HepG2 (cell line): ENCODE results near the gene BCLAF1. TPM values are rescaled to one million over a fixed set of nuclear protein-coding genes. Genes with fewer than 3 reads are reported as not detected.

ENCODE experiments used
- DNMT3B ChIP-seq: conservative IDR thresholded peaks from 2 replicates; pipeline ENCODE4 v1.6.1; 2016; ENCODE audit warnings: missing biosample characterization, control low read depth
- HCFC1 ChIP-seq: fragments of 150-350 bp; IDR thresholded peaks from 2 replicates; pipeline ENCODE4 v1.6.1; 2014; ENCODE audit warnings: low read depth, low read length
- NR2C2 ChIP-seq: sonication (generic); formaldehyde crosslinking; IDR thresholded peaks from 2 replicates; pipeline ENCODE4 v1.4.0; 2020; ENCODE audit warnings: missing genetic modification reagents, mild to moderate bottlenecking, moderate library complexity, borderline replicate concordance
- POLR2G ChIP-seq: fragments of 200-400 bp; formaldehyde crosslinking; IDR thresholded peaks from 2 replicates; pipeline ENCODE4 v1.6.1; 2018; ENCODE audit warnings: mild to moderate bottlenecking, low read depth, low read length, moderate library complexity
- THAP11 ChIP-seq: IDR thresholded peaks from 2 replicates; pipeline ENCODE4 v1.6.1; 2016; ENCODE audit warnings: missing biosample characterization, missing genetic modification reagents
- YEATS4 ChIP-seq: sonication (generic); formaldehyde crosslinking; IDR thresholded peaks from 2 replicates; pipeline ENCODE4 v1.4.0; 2020; ENCODE audit warnings: missing genetic modification reagents, borderline replicate concordance
- ZFP82 ChIP-seq: sonication (generic); formaldehyde crosslinking; IDR thresholded peaks from 2 replicates; pipeline ENCODE4 v1.5.1; 2020; ENCODE audit warnings: mild to moderate bottlenecking, missing genetic modification reagents, borderline replicate concordance
- ZFY ChIP-seq: sonication (generic); formaldehyde crosslinking; IDR thresholded peaks from 2 replicates; pipeline ENCODE4 v1.4.0; 2020; ENCODE audit warnings: missing genetic modification reagents
- ZNF205 ChIP-seq: IDR thresholded peaks from 2 replicates; pipeline ENCODE4 v1.6.1; 2018; ENCODE audit warnings: missing biosample characterization, missing genetic modification reagents
- ZNF30 ChIP-seq: sonication (generic); formaldehyde crosslinking; IDR thresholded peaks from 2 replicates; pipeline ENCODE4 v1.5.0; 2020; ENCODE audit warnings: mild to moderate bottlenecking, missing genetic modification reagents
- ZNF546 ChIP-seq: sonication (generic); formaldehyde crosslinking; conservative IDR thresholded peaks from 2 replicates; pipeline ENCODE4 v1.8.1; 2023; ENCODE audit warnings: mild to moderate bottlenecking, missing genetic modification reagents
- ZNF615 ChIP-seq: sonication (generic); formaldehyde crosslinking; IDR thresholded peaks from 2 replicates; pipeline ENCODE4 v1.5.0; 2020; ENCODE audit warnings: mild to moderate bottlenecking, missing genetic modification reagents, borderline replicate concordance
- ZNF770 ChIP-seq: sonication (generic); formaldehyde crosslinking; IDR thresholded peaks from 2 replicates; pipeline ENCODE4 v1.5.0; 2020; ENCODE audit warnings: mild to moderate bottlenecking, missing genetic modification reagents
- ZNF773 ChIP-seq: sonication (generic); formaldehyde crosslinking; IDR thresholded peaks from 2 replicates; pipeline ENCODE4 v1.4.0; 2020; ENCODE audit warnings: missing genetic modification reagents, borderline replicate concordance
- polyA plus RNA-seq, 8 experiments: library from polyadenylated mRNA; depleted of rRNA in 3 of 8; stranded (reverse) in 7 of 8; unstranded in 1 of 8; fragments of >200 nt; fragmentation: Illumina TruSeq in 4 of 8; extraction: Trizol in 4 of 8; gene quantifications; 2 replicates each; pipeline versions ENCODE4 v1.2.1 to v1.2.3, GENCODE V29; 2011 to 2016; ENCODE audit warnings: low read depth in 4 of 8, missing spikeins in 1 of 8, mixed read lengths in 1 of 8; ENCODE audit not compliant: insufficient read depth in 1 of 8
- total RNA-seq, 5 experiments: library from RNA; depleted of rRNA; stranded (reverse); fragments of >200 nt; fragmentation: Illumina TruSeq; extraction: Trizol; gene quantifications; 2 replicates each; pipeline ENCODE4 v1.2.3, GENCODE V29; 2016; ENCODE audit warnings: low read depth in 1 of 5
- TF ChIP-seq, protein P1 (sequence below): sonication (generic); formaldehyde crosslinking; IDR thresholded peaks from 2 replicates; pipeline ENCODE4 v1.9.0; 2021; ENCODE audit warnings: missing genetic modification reagents, borderline replicate concordance
- TF ChIP-seq, protein P2 (sequence below): sonication (generic); formaldehyde crosslinking; IDR thresholded peaks from 2 replicates; pipeline ENCODE4 v1.8.1; 2023; ENCODE audit warnings: missing genetic modification reagents, inconsistent platforms, borderline replicate concordance
- TF ChIP-seq, protein P3 (sequence below): sonication (generic); formaldehyde crosslinking; conservative IDR thresholded peaks from 2 replicates; pipeline ENCODE4 v1.8.1; 2023; ENCODE audit warnings: missing genetic modification reagents
- TF ChIP-seq, protein P4 (sequence below): sonication (generic); formaldehyde crosslinking; IDR thresholded peaks from 2 replicates; pipeline ENCODE4 v1.9.0; 2021; ENCODE audit warnings: missing genetic modification reagents, mild to moderate bottlenecking, borderline replicate concordance

Gene BCLAF1
- total and polyA plus RNA-seq, 2 of the 13 experiments (the other 11 are each of a cell fraction or from before 2014, with no cell fraction given), result 55.3 to 292 TPM

DNA sequence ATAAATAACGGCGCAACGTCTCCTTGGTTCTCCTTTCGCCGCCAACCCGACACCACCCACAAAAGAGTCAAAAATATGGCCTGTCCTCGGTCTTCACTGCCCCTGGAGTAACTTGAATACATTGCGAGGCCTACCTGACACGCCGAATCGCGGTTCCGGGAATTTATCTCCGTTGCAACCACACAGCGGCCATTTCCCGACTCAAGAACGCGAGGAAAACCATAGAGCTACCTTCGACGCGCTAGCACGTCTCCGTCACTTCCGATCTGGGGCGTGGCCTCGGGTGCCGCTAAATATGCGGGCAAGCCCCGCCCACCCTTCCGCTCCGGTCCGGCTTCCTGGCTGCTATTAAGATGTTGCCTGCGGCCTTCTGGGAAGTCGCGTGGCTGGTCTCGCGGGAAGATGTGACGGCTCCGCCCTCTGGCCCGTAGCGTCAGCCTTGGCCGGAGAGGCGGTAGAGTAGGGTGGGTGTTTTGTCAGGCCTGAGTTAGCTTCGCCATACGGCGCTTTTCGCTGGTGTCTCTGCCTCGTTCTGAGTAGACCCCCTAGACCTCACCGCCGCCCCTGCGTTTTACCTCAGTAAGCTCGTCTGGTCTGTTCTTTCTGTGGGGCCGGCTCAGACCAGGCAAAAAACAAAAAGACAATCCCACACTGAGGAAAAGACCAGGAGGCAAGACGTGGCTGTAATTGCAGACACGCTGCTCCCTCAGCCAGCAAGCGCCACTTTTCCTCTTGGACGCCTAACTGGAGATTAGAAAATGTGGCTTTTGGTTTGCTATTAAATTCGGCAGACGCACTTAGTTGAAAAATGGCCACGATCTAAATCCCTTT lies at the start of gene BCLAF1 (continued):
- TF ChIP-seq ZNF770 (CRISPR knock-in tag) (peak; percentile 13; the same call in 1 of the 2 replicates), ZNF205 (CRISPR knock-in tag) (no peak), NR2C2 (peak; percentile 75; the same call in 1 of the 2 replicates), ZFP82 (CRISPR knock-in tag) (peak; percentile 34), ZNF773 (CRISPR knock-in tag) (0 out of 2 replicates have a peak, but pooled peaks have one; percentile 26), ZNF30 (CRISPR knock-in tag) (no peak), THAP11 (CRISPR knock-in tag) (peak; percentile 93), DNMT3B (CRISPR knock-in tag) (peak; percentile 84), ZFY (CRISPR knock-in tag) (peak; percentile 96), ZNF615 (CRISPR knock-in tag) (no peak), ZNF546 (CRISPR knock-in tag) (0 out of 2 replicates have a peak, but pooled peaks have one; percentile 58), POLR2G (peak; percentile 99), HCFC1 (no peak; the same call in 1 of the 2 replicates), YEATS4 (CRISPR knock-in tag) (peak; percentile 78)
- TF ChIP-seq, protein P1, sequence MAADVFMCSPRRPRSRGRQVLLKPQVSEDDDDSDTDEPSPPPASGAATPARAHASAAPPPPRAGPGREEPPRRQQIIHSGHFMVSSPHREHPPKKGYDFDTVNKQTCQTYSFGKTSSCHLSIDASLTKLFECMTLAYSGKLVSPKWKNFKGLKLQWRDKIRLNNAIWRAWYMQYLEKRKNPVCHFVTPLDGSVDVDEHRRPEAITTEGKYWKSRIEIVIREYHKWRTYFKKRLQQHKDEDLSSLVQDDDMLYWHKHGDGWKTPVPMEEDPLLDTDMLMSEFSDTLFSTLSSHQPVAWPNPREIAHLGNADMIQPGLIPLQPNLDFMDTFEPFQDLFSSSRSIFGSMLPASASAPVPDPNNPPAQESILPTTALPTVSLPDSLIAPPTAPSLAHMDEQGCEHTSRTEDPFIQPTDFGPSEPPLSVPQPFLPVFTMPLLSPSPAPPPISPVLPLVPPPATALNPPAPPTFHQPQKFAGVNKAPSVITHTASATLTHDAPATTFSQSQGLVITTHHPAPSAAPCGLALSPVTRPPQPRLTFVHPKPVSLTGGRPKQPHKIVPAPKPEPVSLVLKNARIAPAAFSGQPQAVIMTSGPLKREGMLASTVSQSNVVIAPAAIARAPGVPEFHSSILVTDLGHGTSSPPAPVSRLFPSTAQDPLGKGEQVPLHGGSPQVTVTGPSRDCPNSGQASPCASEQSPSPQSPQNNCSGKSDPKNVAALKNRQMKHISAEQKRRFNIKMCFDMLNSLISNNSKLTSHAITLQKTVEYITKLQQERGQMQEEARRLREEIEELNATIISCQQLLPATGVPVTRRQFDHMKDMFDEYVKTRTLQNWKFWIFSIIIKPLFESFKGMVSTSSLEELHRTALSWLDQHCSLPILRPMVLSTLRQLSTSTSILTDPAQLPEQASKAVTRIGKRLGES (CRISPR knock-in tag), result 0 out of 2 replicates have a peak, but pooled peaks have one; percentile 31
- TF ChIP-seq, protein P2, sequence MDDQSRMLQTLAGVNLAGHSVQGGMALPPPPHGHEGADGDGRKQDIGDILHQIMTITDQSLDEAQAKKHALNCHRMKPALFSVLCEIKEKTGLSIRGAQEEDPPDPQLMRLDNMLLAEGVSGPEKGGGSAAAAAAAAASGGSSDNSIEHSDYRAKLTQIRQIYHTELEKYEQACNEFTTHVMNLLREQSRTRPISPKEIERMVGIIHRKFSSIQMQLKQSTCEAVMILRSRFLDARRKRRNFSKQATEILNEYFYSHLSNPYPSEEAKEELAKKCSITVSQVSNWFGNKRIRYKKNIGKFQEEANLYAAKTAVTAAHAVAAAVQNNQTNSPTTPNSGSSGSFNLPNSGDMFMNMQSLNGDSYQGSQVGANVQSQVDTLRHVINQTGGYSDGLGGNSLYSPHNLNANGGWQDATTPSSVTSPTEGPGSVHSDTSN (CRISPR knock-in tag), result 0 out of 2 replicates have a peak, but pooled peaks have one; percentile 19
- TF ChIP-seq, protein P3, sequence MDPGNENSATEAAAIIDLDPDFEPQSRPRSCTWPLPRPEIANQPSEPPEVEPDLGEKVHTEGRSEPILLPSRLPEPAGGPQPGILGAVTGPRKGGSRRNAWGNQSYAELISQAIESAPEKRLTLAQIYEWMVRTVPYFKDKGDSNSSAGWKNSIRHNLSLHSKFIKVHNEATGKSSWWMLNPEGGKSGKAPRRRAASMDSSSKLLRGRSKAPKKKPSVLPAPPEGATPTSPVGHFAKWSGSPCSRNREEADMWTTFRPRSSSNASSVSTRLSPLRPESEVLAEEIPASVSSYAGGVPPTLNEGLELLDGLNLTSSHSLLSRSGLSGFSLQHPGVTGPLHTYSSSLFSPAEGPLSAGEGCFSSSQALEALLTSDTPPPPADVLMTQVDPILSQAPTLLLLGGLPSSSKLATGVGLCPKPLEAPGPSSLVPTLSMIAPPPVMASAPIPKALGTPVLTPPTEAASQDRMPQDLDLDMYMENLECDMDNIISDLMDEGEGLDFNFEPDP (CRISPR knock-in tag), result no peak
- TF ChIP-seq, protein P4, sequence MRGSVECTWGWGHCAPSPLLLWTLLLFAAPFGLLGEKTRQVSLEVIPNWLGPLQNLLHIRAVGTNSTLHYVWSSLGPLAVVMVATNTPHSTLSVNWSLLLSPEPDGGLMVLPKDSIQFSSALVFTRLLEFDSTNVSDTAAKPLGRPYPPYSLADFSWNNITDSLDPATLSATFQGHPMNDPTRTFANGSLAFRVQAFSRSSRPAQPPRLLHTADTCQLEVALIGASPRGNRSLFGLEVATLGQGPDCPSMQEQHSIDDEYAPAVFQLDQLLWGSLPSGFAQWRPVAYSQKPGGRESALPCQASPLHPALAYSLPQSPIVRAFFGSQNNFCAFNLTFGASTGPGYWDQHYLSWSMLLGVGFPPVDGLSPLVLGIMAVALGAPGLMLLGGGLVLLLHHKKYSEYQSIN (CRISPR knock-in tag), result no peak; the same call in 1 of the 2 replicates
